SK-N-SH (cell line): ENCODE measurements around the gene TESMIN. TPM values are rescaled to one million over a fixed set of nuclear protein-coding genes. Genes with fewer than 3 reads are reported as not detected.

Experiments
- CTCF ChIA-PET: fragments of 300-600, 350-600 bp; formaldehyde crosslinking; extraction: SDS; loops from one replicate; lab custom pipeline; 2021; lab: Yijun Ruan, JAX
- POLR2A ChIA-PET: fragments of 350-600 bp; sonication (Branson Sonifier 250); formaldehyde crosslinking; extraction: SDS; loops from one replicate; lab custom pipeline; 2020; ENCODE audit warnings: antibody characterized with exemption, inconsistent platforms; lab: Yijun Ruan, JAX
- DNase-seq: peaks from one replicate; pipeline ENCODE4 v3.0.0; 2012
- H2AFZ ChIP-seq: fragments of 200-600 bp; sonication (generic); 2 replicates; pipeline ENCODE4 v1.8.1; 2016; ENCODE audit warnings: antibody characterized with exemption, mild to moderate bottlenecking, low read depth
- H3F3A ChIP-seq: fragments of 200-600 bp; sonication (generic); replicated peaks from 2 replicates; pipeline ENCODE3; 2016; ENCODE audit warnings: antibody characterized with exemption, mild to moderate bottlenecking; ENCODE audit not compliant: insufficient read depth
- H3K27ac ChIP-seq, 2 experiments: fragments of 200-500 bp in 1 of 2; fragments of 200-600 bp in 1 of 2; sonication (Bioruptor generic) in 1 of 2; sonication (generic), shearing (Covaris generic) in 1 of 2; 2 replicates each; pipeline versions ENCODE4 v1.5.1 to v1.6.1; 2014 to 2016; ENCODE audit warnings: low read depth in 2 of 2, inconsistent platforms in 1 of 2, low read length in 1 of 2, mild to moderate bottlenecking in 1 of 2, mixed read lengths in 1 of 2
- H3K27me3 ChIP-seq: fragments of 200-600 bp; sonication (generic), shearing (Covaris generic); 2 replicates; pipeline ENCODE4 v1.6.1; 2016; ENCODE audit warnings: mixed run types; ENCODE audit not compliant: insufficient read depth
- H3K36me3 ChIP-seq, 2 experiments: fragments of 200-500 bp in 1 of 2; fragments of 200-600 bp in 1 of 2; sonication (Bioruptor generic) in 1 of 2; sonication (generic) in 1 of 2; replicated peaks in 1 of 2; 2 replicates each; pipeline versions ENCODE3 to v1.5.1; 2014 to 2016; ENCODE audit warnings: low read length in 1 of 2, mild to moderate bottlenecking in 1 of 2; ENCODE audit not compliant: insufficient read depth in 2 of 2, control insufficient read depth in 1 of 2
- H3K4me1 ChIP-seq, 2 experiments: fragments of 200-500 bp in 1 of 2; fragments of 200-600 bp in 1 of 2; sonication (Bioruptor generic) in 1 of 2; sonication (generic), shearing (Covaris generic) in 1 of 2; 2 replicates each; pipeline versions ENCODE4 v1.5.1 to v1.6.1; 2014 to 2016; ENCODE audit warnings: low read depth in 1 of 2, low read length in 1 of 2, mixed run types in 1 of 2; ENCODE audit not compliant: insufficient read depth in 2 of 2, control insufficient read depth in 1 of 2
- H3K4me2 ChIP-seq: fragments of 200-600 bp; sonication (generic), shearing (Covaris generic); 2 replicates; pipeline ENCODE4 v1.6.1; 2017; ENCODE audit warnings: mixed run types
- H3K4me3 ChIP-seq, 2 experiments: fragments of 200-500 bp in 1 of 2; fragments of 200-600 bp in 1 of 2; sonication (Bioruptor generic) in 1 of 2; sonication (generic), shearing (Covaris generic) in 1 of 2; 2 replicates each; pipeline versions ENCODE4 v1.5.1 to v1.8.1; 2014 to 2016; ENCODE audit warnings: low read depth in 2 of 2, inconsistent platforms in 1 of 2, low read length in 1 of 2, mild to moderate bottlenecking in 1 of 2, mixed read lengths in 1 of 2, moderate library complexity in 1 of 2
- H3K79me2 ChIP-seq: fragments of 200-600 bp; sonication (generic); 2 replicates; pipeline ENCODE4 v1.8.1; 2017; ENCODE audit warnings: mild to moderate bottlenecking; ENCODE audit not compliant: insufficient read depth
- H3K9ac ChIP-seq: fragments of 200-600 bp; sonication (generic); 2 replicates; pipeline ENCODE4 v1.6.1; 2017; ENCODE audit warnings: mixed run types
- H3K9me2 ChIP-seq: fragments of 200-600 bp; sonication (generic); 2 replicates; pipeline ENCODE4 v1.6.1; 2017; ENCODE audit warnings: mixed run types
- H3K9me3 ChIP-seq: fragments of 200-600 bp; sonication (generic); 2 replicates; pipeline ENCODE4 v1.6.1; 2017; ENCODE audit warnings: mixed run types, mild to moderate bottlenecking, moderate library complexity
- H4K20me1 ChIP-seq: fragments of 200-600 bp; sonication (generic); 2 replicates; pipeline ENCODE4 v1.6.1; 2017; ENCODE audit warnings: mild to moderate bottlenecking, mixed run types; ENCODE audit not compliant: insufficient read depth
- CHD2 ChIP-seq: fragments of 150-350 bp; IDR thresholded peaks from 2 replicates; pipeline ENCODE4 v1.6.1; 2018; ENCODE audit warnings: low read length; ENCODE audit not compliant: partially characterized antibody
- ELF1 ChIP-seq: IDR thresholded peaks from 2 replicates; pipeline ENCODE4 v1.4.0; 2012
- EP300 ChIP-seq, 2 experiments: IDR thresholded peaks; 2 replicates each; pipeline versions ENCODE4 v1.4.0 to v1.6.1; 2012; ENCODE audit warnings: borderline replicate concordance in 1 of 2, low read depth in 1 of 2, low read length in 1 of 2
- FOSL2 ChIP-seq: IDR thresholded peaks from 2 replicates; pipeline ENCODE4 v1.4.0; 2012; ENCODE audit warnings: low read depth, mild to moderate bottlenecking, moderate library complexity, borderline replicate concordance
- FOXJ3 ChIP-seq: sonication (generic); formaldehyde crosslinking; IDR thresholded peaks from 2 replicates; pipeline ENCODE4 v1.5.1; 2020; ENCODE audit warnings: mild to moderate bottlenecking, missing genetic modification reagents
- JUND ChIP-seq: IDR thresholded peaks from 2 replicates; pipeline ENCODE4 v1.4.0; 2012
- MEF2A ChIP-seq: IDR thresholded peaks from 2 replicates; pipeline ENCODE4 v1.4.0; 2012; ENCODE audit warnings: low read depth, borderline replicate concordance
- MXI1 ChIP-seq: IDR thresholded peaks from 2 replicates; pipeline ENCODE4 v1.6.1; 2012; ENCODE audit warnings: mild to moderate bottlenecking, low read depth, low read length, improper control_type of control experiment
- NFIC ChIP-seq: IDR thresholded peaks from 2 replicates; pipeline ENCODE4 v1.4.0; 2012; ENCODE audit warnings: borderline replicate concordance
- POLR2AphosphoS5 ChIP-seq: IDR thresholded peaks from 2 replicates; pipeline ENCODE4 v1.6.1; 2012; ENCODE audit warnings: low read depth, low read length
- RAD21 ChIP-seq: IDR thresholded peaks from 2 replicates; pipeline ENCODE4 v1.6.1; 2012; ENCODE audit warnings: mild to moderate bottlenecking, low read length
- RCOR1 ChIP-seq: fragments of 150-350 bp; IDR thresholded peaks from 2 replicates; pipeline ENCODE4 v1.6.1; 2017; ENCODE audit warnings: antibody characterized with exemption, low read length
- RXRA ChIP-seq: IDR thresholded peaks from 2 replicates; pipeline ENCODE4 v1.4.0; 2012; ENCODE audit warnings: low read depth, mild to moderate bottlenecking, borderline replicate concordance
- TCF12 ChIP-seq: IDR thresholded peaks from 2 replicates; pipeline ENCODE4 v1.4.0; 2012
- TEAD4 ChIP-seq: IDR thresholded peaks from 2 replicates; pipeline ENCODE4 v1.4.0; 2012; ENCODE audit warnings: mild to moderate bottlenecking, borderline replicate concordance; ENCODE audit not compliant: insufficient read depth
- WGBS: methylation state at CpG from one replicate; pipeline ENCODE4 v1.1.6; 2017; ENCODE audit warnings: low lambda C conversion rate; 5-methylcytosine and 5-hydroxymethylcytosine counted together
- polyA plus RNA-seq, 3 experiments: library from polyadenylated mRNA; depleted of rRNA; stranded (reverse); fragments of >200 nt; gene quantifications; 2 replicates each; pipeline ENCODE4 v1.2.3, GENCODE V29; 2012
- TF ChIP-seq, protein P1 (sequence below): IDR thresholded peaks from 2 replicates; pipeline ENCODE4 v1.6.1; 2012; ENCODE audit warnings: mild to moderate bottlenecking, low read depth, low read length, moderate library complexity
- TF ChIP-seq, protein P2 (sequence below): IDR thresholded peaks from 2 replicates; pipeline ENCODE4 v1.4.0; 2012; ENCODE audit warnings: low read depth, borderline replicate concordance
- TF ChIP-seq, protein P3 (sequence below): fragments of 200-600 bp; sonication (generic); IDR thresholded peaks from 2 replicates; pipeline ENCODE4 v1.6.1; 2017; ENCODE audit warnings: antibody characterized with exemption, mild to moderate bottlenecking, moderate library complexity
- TF ChIP-seq, protein P4 (sequence below): IDR thresholded peaks from 2 replicates; pipeline ENCODE4; 2012

TESMIN gene
- polyA plus RNA-seq, 1 of the 3 experiments (the other 2 are of a cell fraction) = 3.5 TPM

GRCh38 chr11:68780829-68781228 lies 29.5 kb upstream of the TESMIN start:
- Histone ChIP-seq H3F3A (no peaks in the 10 kb centered on the region), H3K9me2 (no peaks in the 10 kb centered on the region), H3K4me3 (no peak overlapping the region), H3K79me2 (no peaks in the 10 kb centered on the region), H4K20me1 (no peaks in the 10 kb centered on the region), H3K36me3 (peaks cover 43 to 53% of the 10 kb centered on the region in 2 experiments), H3K4me2 (no peak overlapping the region), H3K9ac (no peak overlapping the region), H2AFZ (no peak overlapping the region), H3K27ac (no peak overlapping the region), H3K9me3 (no peaks in the 10 kb centered on the region), H3K4me1 (no peaks in the 10 kb centered on the region), H3K27me3 (no peaks in the 10 kb centered on the region)
- 90% methylated on average over 4 of the region's 4 CpGs for WGBS
- POLR2A ChIA-PET = no interaction called here
- TF ChIP-seq CHD2 (no peak), FOSL2 (no peak), RXRA (no peak), RCOR1 (no peak), POLR2AphosphoS5 (no peak), MXI1 (no peak), FOXJ3 (CRISPR knock-in tag) (no peak), ELF1 (no peak), MEF2A (no peak), RAD21 (no peak), JUND (no peak), NFIC (no peak), EP300 (IDR thresholded peaks at IDR 0.05; ENCODE audit: borderline replicate concordance in 1 of 2, low read depth in 1 of 2, low read length in 1 of 2) (no peak), TCF12 (no peak), TEAD4 (no peak)
- TF ChIP-seq, protein P1, sequence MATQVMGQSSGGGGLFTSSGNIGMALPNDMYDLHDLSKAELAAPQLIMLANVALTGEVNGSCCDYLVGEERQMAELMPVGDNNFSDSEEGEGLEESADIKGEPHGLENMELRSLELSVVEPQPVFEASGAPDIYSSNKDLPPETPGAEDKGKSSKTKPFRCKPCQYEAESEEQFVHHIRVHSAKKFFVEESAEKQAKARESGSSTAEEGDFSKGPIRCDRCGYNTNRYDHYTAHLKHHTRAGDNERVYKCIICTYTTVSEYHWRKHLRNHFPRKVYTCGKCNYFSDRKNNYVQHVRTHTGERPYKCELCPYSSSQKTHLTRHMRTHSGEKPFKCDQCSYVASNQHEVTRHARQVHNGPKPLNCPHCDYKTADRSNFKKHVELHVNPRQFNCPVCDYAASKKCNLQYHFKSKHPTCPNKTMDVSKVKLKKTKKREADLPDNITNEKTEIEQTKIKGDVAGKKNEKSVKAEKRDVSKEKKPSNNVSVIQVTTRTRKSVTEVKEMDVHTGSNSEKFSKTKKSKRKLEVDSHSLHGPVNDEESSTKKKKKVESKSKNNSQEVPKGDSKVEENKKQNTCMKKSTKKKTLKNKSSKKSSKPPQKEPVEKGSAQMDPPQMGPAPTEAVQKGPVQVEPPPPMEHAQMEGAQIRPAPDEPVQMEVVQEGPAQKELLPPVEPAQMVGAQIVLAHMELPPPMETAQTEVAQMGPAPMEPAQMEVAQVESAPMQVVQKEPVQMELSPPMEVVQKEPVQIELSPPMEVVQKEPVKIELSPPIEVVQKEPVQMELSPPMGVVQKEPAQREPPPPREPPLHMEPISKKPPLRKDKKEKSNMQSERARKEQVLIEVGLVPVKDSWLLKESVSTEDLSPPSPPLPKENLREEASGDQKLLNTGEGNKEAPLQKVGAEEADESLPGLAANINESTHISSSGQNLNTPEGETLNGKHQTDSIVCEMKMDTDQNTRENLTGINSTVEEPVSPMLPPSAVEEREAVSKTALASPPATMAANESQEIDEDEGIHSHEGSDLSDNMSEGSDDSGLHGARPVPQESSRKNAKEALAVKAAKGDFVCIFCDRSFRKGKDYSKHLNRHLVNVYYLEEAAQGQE = no peak
- TF ChIP-seq, protein P2, sequence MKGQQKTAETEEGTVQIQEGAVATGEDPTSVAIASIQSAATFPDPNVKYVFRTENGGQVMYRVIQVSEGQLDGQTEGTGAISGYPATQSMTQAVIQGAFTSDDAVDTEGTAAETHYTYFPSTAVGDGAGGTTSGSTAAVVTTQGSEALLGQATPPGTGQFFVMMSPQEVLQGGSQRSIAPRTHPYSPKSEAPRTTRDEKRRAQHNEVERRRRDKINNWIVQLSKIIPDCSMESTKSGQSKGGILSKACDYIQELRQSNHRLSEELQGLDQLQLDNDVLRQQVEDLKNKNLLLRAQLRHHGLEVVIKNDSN = no peak; the same call in 1 of the 2 replicates
- TF ChIP-seq, protein P3, sequence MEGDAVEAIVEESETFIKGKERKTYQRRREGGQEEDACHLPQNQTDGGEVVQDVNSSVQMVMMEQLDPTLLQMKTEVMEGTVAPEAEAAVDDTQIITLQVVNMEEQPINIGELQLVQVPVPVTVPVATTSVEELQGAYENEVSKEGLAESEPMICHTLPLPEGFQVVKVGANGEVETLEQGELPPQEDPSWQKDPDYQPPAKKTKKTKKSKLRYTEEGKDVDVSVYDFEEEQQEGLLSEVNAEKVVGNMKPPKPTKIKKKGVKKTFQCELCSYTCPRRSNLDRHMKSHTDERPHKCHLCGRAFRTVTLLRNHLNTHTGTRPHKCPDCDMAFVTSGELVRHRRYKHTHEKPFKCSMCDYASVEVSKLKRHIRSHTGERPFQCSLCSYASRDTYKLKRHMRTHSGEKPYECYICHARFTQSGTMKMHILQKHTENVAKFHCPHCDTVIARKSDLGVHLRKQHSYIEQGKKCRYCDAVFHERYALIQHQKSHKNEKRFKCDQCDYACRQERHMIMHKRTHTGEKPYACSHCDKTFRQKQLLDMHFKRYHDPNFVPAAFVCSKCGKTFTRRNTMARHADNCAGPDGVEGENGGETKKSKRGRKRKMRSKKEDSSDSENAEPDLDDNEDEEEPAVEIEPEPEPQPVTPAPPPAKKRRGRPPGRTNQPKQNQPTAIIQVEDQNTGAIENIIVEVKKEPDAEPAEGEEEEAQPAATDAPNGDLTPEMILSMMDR = no peak
- TF ChIP-seq, protein P4, sequence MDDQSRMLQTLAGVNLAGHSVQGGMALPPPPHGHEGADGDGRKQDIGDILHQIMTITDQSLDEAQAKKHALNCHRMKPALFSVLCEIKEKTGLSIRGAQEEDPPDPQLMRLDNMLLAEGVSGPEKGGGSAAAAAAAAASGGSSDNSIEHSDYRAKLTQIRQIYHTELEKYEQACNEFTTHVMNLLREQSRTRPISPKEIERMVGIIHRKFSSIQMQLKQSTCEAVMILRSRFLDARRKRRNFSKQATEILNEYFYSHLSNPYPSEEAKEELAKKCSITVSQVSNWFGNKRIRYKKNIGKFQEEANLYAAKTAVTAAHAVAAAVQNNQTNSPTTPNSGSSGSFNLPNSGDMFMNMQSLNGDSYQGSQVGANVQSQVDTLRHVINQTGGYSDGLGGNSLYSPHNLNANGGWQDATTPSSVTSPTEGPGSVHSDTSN = no peak
- DNase-seq = peak; percentile 54
- CTCF ChIA-PET = no interaction called here
